GM12892 (cell line): Measurements from ENCODE around the gene PTP4A2.
"Not testable (repeated sequence)": the region's sequence is repeated elsewhere in the genome, so short reads cannot be mapped to it uniquely, and the experiment has no call there.

Experiments
- DNase-seq: peaks from one replicate; pipeline ENCODE4 v3.0.0; 2011; ENCODE audit not compliant: insufficient read length
- FAIRE-seq: peaks from 2 replicates; lab custom pipeline; 2011; peaks lifted over from hg19 to GRCh38; lab: Jason Lieb, UNC
- POLR2A ChIP-seq: IDR thresholded peaks from 2 replicates; pipeline ENCODE4 v1.6.1; 2011; ENCODE audit warnings: low read depth, low read length, control low read depth
- POLR2AphosphoS5 ChIP-seq: IDR thresholded peaks from 2 replicates; pipeline ENCODE4 v1.6.1; 2011; ENCODE audit warnings: low read depth, low read length, control low read depth
- TAF1 ChIP-seq: IDR thresholded peaks from 2 replicates; pipeline ENCODE4 v1.6.1; 2011; ENCODE audit warnings: low read depth, mild to moderate bottlenecking, control low read depth, low read length, borderline replicate concordance

PTP4A2 gene

GRCh38 chr1:31930836-31931592, 7.2 kb downstream of the PTP4A2 start:
- DNase-seq, result no peak
- FAIRE-seq, result no peak
- TF ChIP-seq POLR2A (no peak), TAF1 (no peak), POLR2AphosphoS5 (no peak)

GRCh38 chr1:31927661-31927980, 10.5 kb downstream of the PTP4A2 start:
- FAIRE-seq (no peak), DNase-seq (no peak)

GRCh38 chr1:31926853-31927660, 11.1 kb downstream of the PTP4A2 start:
- TF ChIP-seq POLR2A, result no peak
- no peak for TF ChIP-seq POLR2AphosphoS5
- TF ChIP-seq TAF1, result no peak
- no peak for DNase-seq
- no peak for FAIRE-seq

More at GRCh38 chr1:31927661-31927980, 10.5 kb downstream of the PTP4A2 start:
- TF ChIP-seq TAF1 (no peak), POLR2AphosphoS5 (no peak), POLR2A (no peak)

GRCh38 chr1:31926252-31926651, 11.9 kb downstream of the PTP4A2 start:
- DNase-seq (no peak), FAIRE-seq (no peak)
- TF ChIP-seq POLR2A (no peak), TAF1 (no peak), POLR2AphosphoS5 (no peak)

GRCh38 chr1:31925824-31926223, 12.3 kb downstream of the PTP4A2 start:
- not testable (repeated sequence) for DNase-seq, FAIRE-seq

GRCh38 chr1:31924839-31925238, 13.3 kb downstream of the PTP4A2 start:
- FAIRE-seq, result peak; percentile 64
- no peak for TF ChIP-seq TAF1
- no peak for TF ChIP-seq POLR2AphosphoS5
- TF ChIP-seq POLR2A, result no peak
- DNase-seq, result no peak

GRCh38 chr1:31923901-31924535, 14.2 kb downstream of the PTP4A2 start:
- TF ChIP-seq POLR2AphosphoS5, result no peak
- no peak for TF ChIP-seq POLR2A
- TF ChIP-seq TAF1, result no peak
- FAIRE-seq, result peak; percentile 73
- DNase-seq, result no peak

GRCh38 chr1:31920956-31921355, 17.2 kb downstream of the PTP4A2 start:
- FAIRE-seq, result no peak
- TF ChIP-seq TAF1 (no peak), POLR2A (no peak), POLR2AphosphoS5 (no peak)
- DNase-seq, result no peak

- TF ChIP-seq POLR2A (no peak), POLR2AphosphoS5 (no peak), TAF1 (no peak)
- DNase-seq, result no peak
- no peak for FAIRE-seq
Measured at GRCh38 chr1:31919591-31919990, 18.6 kb downstream of the PTP4A2 start.

GRCh38 chr1:31915438-31915837, 22.7 kb downstream of the PTP4A2 start:
- FAIRE-seq, result no peak
- no peak for DNase-seq

GRCh38 chr1:31913968-31914367, 24.2 kb downstream of the PTP4A2 start:
- DNase-seq (no peak), FAIRE-seq (peak; percentile 79)
- TF ChIP-seq TAF1, result no peak

More at GRCh38 chr1:31915438-31915837, 22.7 kb downstream of the PTP4A2 start:
- no peak for TF ChIP-seq POLR2AphosphoS5
- no peak for TF ChIP-seq POLR2A

- FAIRE-seq, result no peak
- TF ChIP-seq TAF1 (no peak), POLR2AphosphoS5 (no peak), POLR2A (no peak)
- no peak for DNase-seq
Measured at GRCh38 chr1:31912839-31913239, 25.3 kb downstream of the PTP4A2 start.

- no peak for TF ChIP-seq POLR2A
- TF ChIP-seq TAF1, result no peak
- no peak for TF ChIP-seq POLR2AphosphoS5
- DNase-seq (no peak), FAIRE-seq (no peak)
Measured at GRCh38 chr1:31911994-31912780, 26.0 kb downstream of the PTP4A2 start.
